IPS-NIHi11 (cell line): ENCODE results near the gene SF3B6.
"Not testable (repeated sequence)": the region's sequence is repeated elsewhere in the genome, so short reads cannot be mapped to it uniquely, and the experiment has no call there.

Experiments used
- DNase-seq: peaks from one replicate; pipeline ENCODE4 v3.0.0; 2012; ENCODE audit warnings: mixed read lengths, low spot score

The SF3B6 gene

DNA sequence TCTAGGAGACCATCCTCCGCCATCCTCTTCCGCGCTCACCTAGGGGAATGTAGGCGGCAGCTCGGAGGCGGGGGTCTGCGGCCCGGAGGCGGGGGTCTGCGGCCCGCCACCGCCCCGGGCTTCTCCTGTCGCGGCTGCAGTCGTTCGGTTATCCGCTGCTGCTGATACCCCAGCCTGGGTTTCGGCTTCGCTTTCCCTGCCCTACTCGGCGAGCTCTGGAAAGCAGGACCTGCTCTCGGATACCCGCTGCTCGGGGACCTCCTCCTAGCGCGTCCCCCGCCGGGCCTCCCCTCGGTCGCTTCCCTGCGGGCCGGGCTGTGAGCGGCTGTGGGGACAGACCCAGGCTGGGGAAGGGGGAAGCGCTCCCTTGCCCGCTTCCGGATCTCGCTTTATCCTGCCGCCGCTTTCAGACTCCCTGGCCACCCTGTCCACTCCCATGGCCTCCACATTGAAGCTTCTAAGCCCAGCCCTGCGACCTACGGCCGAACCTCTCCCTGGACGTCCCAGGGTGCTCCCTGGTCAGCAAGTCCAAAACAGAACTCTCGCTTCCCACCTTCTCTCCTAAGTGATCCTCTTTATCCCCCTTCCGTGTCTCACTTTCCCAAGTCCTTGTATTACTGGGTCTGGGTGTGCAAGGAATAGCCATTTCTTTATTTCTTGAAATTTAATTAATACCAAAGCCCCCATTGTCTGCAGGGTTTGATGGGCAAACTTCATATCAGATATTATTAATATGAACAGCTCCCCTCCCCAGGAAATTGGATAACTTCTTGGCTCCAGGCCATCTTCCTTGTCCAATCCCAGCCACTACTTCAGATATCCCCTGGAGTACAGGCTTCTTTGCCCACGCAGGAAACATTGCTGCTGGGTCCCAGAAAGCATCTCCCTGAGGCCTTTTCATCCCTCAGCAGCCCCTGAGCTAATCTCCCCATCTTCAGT, 25.8 kb downstream of the SF3B6 start:
- DNase-seq, result peak; percentile 39

DNA sequence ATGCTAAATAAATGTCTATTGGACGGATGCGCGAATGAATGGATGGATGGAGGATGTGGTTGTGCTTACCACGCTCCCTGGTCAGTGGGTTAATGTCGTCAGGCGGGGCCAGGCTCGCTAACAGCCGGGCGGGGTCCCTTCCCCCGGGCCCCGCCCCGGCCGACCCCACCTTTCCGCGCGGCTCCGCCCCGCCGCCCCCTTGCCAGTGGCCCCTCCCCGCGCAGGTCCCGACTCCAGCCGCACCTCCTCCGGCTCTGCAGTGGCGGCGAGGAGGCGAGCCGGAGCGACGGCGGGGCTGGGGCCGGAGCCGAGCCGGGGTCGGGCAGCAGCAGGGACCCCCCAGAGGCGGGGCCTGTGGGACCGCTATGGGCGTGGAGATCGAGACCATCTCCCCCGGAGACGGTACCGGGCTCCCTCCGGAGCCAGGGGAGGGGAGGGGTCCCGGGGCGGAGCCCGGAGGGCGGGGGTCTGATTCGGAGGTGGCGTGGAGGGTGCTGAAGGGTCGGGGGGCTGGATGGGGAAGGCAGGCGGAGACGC, 26.6 kb downstream of the SF3B6 start, which contains the start of gene FKBP1B:
TSS of gene FKBP1B (plus strand) at position 257 of the 537 bp plus-strand sequence. CDS start at position 366, 109 bp downstream.
- peak; percentile 85 for DNase-seq

DNA sequence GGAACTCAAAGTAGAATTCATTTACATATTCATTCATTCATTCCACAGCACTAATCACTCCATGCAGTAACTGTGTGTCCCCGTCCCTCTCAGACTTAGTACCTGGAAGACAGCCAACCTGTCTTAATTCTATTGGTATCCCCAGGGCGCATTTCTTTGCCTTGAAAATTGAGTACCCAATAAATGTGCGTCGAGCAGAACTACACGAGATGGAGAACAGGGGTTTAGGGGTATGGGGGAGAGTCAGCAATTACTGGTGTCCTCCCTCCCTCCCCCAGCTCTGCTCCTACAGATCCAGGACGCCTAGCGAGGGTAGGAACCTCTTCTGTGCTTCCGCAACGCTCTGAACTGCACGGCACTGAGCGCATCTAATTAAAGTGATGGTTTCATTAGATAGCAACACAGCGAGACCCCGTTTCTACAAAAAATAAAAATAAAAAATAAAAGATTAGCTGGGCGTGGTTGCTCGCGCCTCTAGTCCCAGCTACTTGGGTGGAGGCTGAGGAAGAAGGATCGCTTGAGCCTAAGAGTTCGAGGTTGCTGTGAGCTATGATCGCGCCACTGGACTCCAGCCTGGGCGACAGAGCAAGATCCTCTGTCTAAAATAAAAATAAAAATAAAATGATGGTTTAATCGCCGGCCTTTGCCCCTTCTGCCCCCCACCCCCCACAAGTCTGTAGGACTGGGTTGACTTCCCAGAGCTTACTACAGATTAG, 27.2 kb downstream of the SF3B6 start:
- DNase-seq, result no peak

DNA sequence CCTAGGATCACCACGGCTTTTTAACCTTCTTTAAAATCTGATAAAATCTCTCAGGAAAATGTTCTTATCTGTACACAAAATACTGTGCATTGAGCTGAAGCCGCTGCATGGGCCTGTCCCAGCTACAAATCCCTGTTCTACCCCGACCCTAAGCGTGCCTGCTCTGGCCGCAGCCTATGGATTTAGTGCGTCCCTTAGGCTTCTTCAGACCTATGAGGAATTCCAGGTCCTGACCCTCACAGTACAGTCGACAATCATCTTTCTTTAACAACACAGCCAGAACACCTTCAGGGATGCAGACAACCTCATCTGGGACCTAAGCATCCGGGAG, 28.5 kb downstream of the SF3B6 start:
- DNase-seq, result no peak

DNA sequence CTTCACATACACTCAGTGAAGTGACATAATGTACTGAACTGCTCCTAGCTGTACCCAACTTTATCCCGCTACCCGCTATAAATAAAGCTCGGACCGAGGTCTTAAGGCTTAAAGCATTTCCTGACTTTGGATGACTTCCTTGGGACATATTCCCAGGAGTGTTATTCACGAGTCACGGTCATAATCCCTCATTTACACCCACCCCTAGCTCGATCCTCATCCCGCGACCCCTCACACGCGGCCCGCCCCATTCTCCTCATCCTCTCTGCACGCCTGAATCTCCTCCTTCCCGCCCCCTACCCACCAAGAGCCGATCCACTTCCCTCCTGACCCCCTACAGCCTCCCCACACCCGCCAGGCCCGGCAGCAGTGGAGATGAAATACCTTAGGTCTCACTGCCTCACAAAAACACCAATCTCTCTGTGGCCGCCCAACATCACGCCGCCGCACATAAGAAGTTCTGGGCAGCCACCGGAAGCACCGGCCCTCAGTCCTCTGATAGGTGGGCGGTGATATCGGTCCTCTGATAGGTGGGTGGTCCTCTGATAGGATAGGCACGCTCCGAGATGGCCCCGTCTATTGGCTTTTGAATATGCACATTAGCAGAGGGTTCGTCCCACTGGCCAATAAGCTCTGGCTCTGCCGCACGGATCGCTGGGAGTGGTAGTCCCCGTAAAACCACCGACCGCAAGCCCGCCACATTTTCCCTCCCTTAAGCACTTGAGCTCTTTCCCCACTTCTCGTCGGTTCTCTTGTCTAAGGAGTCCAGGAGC, 29.0 kb downstream of the SF3B6 start, which contains the start of gene WDCP:
TSS of gene WDCP (minus strand) at position 462 of the 773 bp plus-strand sequence. CDS start 7,897 bp downstream, outside the sequence.
- peak; percentile 91 for DNase-seq

DNA sequence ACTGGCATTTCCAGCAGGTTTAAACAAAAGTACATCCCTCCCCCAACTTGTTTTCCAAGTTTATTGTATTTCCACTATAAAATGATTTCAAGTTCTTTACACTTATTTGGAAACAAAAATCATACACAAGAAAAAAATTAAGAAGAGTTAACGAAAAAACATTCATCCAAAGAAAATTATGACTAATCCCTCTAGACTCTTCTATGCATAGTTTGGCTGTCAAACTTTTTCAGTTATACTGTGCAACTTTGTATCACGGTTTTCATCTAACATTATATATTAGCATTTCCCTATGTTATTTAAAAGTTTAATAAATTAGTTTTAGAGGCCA, 29.6 kb downstream of the SF3B6 start:
- no peak for DNase-seq

DNA sequence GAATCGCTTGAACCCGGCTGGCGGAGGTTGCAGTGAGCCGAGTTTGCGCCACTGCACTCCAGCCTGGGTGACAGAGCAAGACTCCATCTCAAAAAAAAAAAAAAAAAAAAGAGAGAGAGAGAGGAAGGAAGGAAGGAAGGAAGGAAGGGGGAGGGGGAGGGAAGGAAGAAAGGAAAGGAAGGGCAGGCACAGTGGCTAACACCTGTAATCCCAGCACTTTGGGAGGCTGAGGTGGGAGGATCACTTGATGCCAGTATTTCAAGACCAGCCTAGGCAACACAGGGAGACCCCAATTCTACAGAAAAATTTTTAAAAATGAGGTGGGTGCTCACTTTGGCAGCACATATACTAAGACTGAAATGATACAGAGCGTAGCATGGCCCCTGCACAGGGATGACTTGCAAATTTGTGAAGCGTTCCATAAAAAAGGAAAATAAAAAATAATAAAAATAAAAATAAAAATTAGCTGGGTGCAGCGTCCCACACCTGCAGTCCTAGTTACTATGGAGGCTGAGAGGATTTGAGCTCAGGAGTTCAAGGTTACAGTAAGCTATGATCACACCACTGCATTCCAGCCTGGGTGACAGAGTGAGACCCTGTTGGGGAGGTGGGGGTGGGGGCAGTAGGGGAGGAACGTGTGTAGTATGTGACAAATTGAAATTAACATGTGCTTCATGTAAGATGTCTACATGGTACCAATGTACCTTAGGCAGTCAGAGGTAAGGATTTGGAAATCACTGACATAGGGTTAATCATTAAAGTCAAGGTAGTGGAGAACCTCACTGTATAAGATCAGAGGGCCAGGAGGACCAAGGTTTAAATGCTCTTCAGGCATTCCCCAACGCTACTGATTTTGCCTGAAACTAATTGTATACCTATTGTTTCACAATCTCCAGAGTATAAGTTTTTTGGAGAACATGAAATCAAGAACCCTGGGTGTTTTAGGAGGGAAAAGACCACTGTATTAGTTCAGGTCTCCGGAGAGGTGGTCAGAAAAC, 30.3 kb downstream of the SF3B6 start:
- no peak for DNase-seq

DNA sequence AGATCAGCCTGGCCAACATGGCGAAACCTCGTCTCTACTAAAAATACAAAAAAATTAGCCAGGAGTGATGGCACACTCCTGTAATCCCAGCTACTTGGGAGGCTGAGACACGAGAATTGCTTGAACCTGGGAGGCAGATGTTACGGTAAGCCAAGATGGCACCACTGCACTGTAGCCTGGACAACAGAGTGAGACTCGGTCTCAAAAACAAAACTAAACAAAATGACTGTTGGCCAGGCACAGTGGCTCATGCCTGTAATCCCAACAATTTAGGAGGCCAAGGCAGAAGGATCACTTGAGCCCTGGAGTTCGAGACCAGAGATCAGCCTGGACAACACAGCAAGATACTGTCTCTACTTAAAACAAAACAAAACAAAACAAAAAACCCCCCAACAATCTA, 33.0 kb downstream of the SF3B6 start:
- not testable (repeated sequence) for DNase-seq

DNA sequence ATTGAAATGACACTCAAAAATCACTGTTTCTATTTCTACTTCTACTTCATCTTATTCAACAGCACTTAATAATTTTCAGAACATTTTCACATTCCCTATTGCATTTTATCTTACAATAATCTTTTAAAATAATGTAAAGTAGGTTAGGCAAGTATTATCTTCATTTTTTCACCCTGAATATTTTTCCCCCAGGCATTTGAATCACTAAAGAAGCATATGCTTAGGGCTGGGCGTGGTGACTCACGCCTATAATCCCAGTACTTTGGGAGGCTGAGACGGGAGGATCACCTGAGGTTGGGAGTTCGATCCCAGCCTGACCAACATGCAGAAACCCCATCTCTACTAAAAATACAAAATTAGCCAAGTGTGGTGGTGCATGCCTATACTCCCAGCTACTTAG, 35.6 kb downstream of the SF3B6 start:
- no peak for DNase-seq

DNA sequence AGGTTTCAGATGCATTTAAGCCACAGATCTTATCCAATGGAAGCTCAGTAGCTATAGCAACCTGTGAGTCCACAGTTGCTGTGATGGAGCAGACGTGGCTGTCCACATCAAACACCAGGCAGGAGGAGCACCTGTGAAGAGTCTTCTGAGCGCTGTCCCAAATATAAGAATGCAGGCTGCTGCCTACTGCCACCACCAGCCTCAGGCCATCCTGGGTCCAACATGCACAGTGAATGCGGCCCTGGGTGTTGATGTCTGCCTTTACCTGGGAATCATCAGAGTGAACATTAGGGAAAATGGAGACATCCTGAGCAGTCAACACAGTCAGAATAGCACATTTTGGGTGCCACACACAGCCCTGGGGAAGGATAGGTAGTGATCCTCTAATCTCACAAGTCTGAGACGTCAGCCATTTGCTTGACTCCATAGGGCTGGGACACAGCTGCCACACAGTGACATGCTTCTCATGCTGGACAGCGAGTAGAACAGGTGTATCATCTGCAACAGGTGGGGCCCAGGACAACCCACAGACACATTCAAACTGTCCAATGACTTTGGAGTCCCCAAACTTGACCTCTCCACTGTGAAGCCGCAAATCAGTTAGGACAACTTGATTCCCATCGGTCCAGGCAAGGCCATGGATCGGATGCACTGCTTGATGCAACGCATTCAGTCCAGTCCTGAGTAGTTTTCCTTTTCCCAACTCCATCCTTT, 37.2 kb downstream of the SF3B6 start:
- DNase-seq, result no peak

DNA sequence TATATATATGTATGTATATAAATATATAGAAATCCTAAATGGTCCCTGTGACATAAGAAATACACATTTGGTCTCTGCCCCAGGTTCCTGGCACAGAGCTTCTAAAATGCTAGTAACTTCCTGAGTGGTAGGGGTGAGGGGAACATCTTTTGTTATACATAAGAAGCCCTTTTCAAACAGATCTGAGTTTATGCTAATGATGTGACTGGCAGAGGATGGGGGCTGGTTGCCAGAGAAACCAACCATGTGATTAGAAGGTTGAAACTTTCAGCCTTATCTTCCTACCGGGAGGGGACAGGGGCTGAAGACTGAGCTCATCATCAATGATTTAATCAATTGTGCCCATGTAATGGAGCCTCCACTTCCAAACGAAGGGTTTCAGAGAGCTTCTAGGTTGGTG, 49.9 kb downstream of the SF3B6 start:
- peak; percentile 29 for DNase-seq

DNA sequence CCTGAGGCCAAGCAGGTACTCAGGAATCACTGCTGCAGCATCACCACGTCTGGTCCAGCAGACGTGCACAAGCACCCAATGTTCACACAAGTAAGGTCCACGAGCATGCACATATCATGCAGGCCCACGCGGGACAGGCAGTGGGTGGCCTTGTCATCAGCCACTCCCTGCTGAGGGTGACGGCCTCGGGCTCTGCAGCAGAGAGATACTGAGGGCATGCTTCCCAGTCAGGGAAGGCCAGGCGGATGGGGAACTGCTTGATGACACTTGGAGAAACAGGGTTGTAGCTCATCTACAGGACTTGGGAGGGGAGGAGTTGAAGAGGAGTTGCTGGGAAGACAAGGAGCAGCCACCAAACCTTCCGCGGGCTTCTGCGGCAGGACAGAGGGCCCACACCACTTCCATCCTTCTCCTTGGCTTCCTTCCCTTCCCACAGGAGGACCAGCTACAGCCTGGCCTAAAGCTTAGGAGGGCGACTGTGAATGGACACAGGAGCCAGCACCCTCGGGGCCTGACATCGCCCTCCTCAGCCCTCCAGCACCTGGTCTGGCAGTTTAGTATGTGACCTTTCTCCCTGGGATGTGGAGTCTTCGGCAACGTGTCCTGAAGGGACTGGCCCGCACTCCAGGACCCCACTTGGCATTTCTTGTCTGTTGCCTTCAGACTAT, 51.0 kb downstream of the SF3B6 start:
- no peak for DNase-seq

DNA sequence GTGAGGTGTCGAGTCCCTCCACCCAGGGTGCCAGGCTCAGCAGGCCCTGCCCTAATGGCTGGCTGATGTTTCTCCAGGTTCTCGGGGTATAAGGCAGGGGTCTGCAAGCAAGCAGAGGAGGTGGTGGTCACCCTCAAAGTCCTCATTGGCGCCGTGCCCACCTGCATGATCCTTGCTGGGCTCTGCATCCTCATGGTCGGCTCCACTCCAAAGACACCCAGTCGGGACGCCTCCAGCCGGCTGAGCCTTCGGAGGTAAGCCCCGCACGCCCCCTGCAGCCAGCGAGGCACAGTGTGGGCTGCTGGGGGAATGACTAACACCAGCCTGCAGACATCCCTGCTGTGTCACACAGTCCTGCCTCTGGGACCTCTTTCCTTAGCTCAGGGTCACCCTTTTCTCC, 52.1 kb downstream of the SF3B6 start:
- no peak for DNase-seq

DNA sequence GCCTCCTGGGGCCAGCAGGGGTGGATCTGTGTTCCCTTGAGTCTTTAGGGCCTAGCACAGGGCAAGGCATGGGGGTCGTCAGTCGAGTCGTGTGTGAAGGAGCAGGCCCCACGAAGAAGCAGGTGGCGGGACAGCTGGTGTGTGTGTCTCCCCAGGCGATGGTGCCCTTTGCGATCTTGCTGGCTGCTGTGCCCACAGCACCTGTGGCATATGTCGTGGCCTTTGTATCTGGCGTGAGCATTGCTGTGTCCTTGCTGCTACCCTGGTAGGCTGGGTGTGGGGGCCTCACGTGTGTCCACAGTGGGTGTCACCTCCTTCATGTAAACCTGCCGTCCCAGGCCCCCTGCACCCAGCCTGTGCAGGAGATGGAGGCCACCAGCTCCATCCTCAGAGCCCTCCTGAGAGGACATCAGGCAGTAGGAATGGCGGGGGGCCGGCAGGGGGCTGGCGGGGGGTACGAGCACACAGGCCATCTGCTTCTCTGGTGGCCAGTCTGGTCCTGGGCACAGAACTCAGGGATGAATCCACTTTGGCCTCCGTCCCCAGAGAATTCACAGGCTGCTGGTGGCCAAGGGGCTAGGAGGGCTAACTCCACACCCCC, 53.1 kb downstream of the SF3B6 start:
- no peak for DNase-seq

DNA sequence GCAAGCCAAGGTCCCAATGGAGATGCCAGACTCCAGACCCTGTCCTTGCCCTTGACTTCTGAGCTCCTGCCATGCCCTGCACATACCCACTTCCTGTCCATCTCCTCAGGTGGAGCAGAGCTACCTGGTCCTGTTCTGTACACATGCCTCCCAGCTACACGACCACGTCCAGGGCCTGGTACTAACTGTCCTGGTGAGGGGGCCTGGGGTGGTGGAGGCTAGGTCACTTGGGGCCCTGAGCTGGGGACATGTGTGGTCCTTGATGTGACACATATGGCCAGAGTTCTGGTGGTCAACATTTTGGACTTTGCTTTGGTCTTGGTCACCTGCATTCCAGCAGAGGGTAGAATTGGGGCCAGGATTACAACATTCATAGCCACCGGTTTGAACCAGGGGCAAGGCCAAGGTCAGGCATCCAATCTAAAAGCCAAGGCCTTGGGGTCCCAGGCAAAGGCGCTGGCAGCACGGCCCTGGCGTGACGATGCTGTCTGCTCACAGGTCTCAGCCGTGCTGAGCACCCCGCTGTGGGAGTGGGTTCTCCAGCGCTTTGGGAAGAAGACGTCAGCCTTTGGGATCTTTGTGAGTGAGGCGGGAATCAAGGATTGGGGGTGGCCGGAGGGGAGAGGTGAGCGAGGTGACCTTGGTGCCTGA, 53.7 kb downstream of the SF3B6 start:
- DNase-seq, result no peak

DNA sequence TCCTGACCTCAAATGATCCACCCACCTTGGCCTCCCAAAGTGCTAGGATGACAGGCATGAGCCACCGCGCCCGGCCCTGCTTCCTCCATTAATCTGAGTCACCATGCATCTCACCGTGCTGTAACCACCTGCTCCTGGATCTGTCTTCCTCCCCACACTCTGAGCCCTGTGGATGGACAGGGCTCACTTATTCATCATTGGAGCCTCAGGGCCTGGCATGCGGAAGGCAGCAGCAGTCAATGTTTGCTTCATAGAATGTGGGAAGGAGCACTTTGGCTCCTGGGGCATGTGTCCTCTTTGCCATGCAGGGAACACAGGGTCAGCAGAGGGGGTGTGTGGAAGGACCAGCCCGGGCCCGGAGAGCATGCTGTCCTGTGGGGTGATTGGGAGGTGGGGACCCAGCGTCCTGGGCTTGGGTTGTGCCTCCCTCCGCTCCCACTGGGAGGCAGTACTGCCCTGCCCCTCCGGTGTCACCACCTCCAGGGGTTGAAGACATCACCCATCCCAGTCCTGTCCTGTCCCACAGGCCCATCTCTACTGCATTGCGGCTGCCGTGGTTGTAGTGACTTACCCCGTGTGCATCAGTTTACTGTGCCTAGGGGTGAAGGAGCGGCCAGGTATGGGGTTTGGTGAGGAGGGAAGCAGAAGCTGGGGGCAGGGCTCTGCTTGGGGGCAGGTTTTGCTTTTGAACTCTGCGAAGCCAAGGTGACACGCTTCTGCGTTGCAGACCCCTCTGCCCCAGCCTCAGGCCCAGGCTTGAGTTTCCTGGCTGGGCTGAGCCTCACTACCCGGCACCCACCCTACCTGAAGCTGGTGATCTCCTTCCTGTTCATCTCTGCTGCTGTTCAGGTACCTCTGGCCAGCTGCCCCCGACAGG, 54.8 kb downstream of the SF3B6 start:
- DNase-seq, result peak; percentile 72

DNA sequence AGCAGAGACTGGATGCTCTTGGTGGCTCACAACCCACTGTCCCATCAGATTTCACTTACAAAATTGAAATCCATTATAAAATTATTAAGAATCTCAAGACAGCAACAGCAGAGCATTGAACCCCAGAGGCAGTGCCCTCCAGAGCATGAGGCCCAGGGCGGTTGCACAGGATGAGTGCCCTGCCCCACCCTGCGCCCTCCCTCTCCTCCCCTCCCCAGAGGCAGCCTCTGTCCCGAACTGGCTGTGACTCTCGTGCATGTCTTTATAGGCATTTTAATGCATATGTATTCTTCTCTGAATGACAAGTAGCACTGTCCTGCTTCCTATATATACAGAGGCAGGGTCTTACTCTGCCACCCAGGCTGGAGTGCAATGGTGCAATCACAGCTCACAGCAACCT, 55.9 kb downstream of the SF3B6 start:
- no peak for DNase-seq

DNA sequence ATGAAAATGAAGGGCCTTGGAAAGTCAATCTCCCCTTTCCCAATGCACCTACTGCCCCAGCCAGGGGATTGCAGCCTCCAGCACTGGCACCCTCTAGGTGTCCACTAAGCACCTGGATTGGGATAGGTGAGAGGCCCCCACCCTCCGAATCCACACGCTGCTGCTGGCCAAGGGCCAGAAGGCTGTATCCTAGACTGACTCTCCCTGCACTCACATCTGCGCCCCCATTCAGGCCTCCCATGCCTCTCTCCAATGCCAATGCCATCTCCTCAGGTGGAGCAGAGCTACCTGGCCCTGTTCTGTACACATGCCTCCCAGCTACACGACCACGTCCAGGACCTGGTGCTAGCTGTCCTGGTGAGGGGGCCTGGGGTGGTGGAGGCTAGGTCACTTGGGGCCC, 56.4 kb downstream of the SF3B6 start:
- no peak for DNase-seq
